Glutamatergic neuron (in vitro differentiated cells): Measurements from ENCODE around the gene KCNH2. TPM values are rescaled to one million over a fixed set of nuclear protein-coding genes. Genes with fewer than 3 reads are reported as not detected.
"Not testable (repeated sequence)": the region's sequence is repeated elsewhere in the genome, so short reads cannot be mapped to it uniquely, and the experiment has no call there.

Experiments
- DNase-seq: peaks from one replicate; pipeline ENCODE4 v3.0.0; 2022
- H3K27ac Mint-ChIP-seq: one replicate; pipeline ENCODE4 v1.8.0; 2020; ENCODE audit warnings: mild to moderate bottlenecking, mixed read lengths, inconsistent platforms; ENCODE audit not compliant: unreplicated experiment
- H3K27me3 Mint-ChIP-seq: one replicate; pipeline ENCODE4 v1.8.0; 2020; ENCODE audit warnings: mild to moderate bottlenecking, moderate library complexity, mixed read lengths, inconsistent platforms; ENCODE audit not compliant: unreplicated experiment
- H3K36me3 Mint-ChIP-seq: one replicate; pipeline ENCODE4 v1.8.0; 2020; ENCODE audit warnings: mild to moderate bottlenecking, mixed read lengths, inconsistent platforms; ENCODE audit not compliant: unreplicated experiment
- H3K4me1 Mint-ChIP-seq: one replicate; pipeline ENCODE4 v1.8.0; 2020; ENCODE audit warnings: mild to moderate bottlenecking, low read depth, mixed read lengths, inconsistent platforms; ENCODE audit not compliant: unreplicated experiment
- H3K4me3 Mint-ChIP-seq: one replicate; pipeline ENCODE4 v1.8.0; 2020; ENCODE audit warnings: mild to moderate bottlenecking, mixed read lengths, inconsistent platforms; ENCODE audit not compliant: unreplicated experiment
- H3K9me3 Mint-ChIP-seq: one replicate; pipeline ENCODE4 v1.8.0; 2020; ENCODE audit warnings: mild to moderate bottlenecking, moderate library complexity, mixed read lengths, inconsistent platforms; ENCODE audit not compliant: unreplicated experiment
- CTCF ChIP-seq: fragments of 200-600 bp; sonication (generic); IDR thresholded peaks from one replicate; pipeline ENCODE4 v1.5.0; 2021; ENCODE audit not compliant: partially characterized antibody, unreplicated experiment
- long read RNA-seq: library from polyadenylated mRNA; unstranded; transcript quantifications from one replicate; pipeline ENCODE4 v2.0.0, GENCODE V29; 2020; ENCODE audit not compliant: unreplicated experiment
- total RNA-seq: library from RNA; stranded (reverse); fragmentation: NEBNext Ultra II Directional; extraction: Animal tissue kit (Norgen Biotek cat#: 25700); gene quantifications from one replicate; pipeline ENCODE4 v1.2.1, GENCODE V29; 2021; ENCODE audit not compliant: unreplicated experiment

Gene KCNH2
- total RNA-seq: 73.7 TPM
- long read RNA-seq, partial matches to known transcripts: 2 of 2 reads
- long read RNA-seq, other reads (novel, unspliced or antisense): 0 of 2 reads

- H3K4me3 Mint-ChIP-seq: peak within 1 kb of the TSS; percentile 99
- H3K27me3 Mint-ChIP-seq: peaks cover 22% of the 10 kb centered on the region
- peak within 1 kb of the TSS; percentile 99 for H3K27ac Mint-ChIP-seq
- peak; percentile 85 for DNase-seq
- peaks cover 27% of the 10 kb centered on the region for H3K4me1 Mint-ChIP-seq
- TF ChIP-seq CTCF: no peak
- H3K9me3 Mint-ChIP-seq: peaks cover 27% of the 10 kb centered on the region
- no peaks in the 10 kb centered on the region for H3K36me3 Mint-ChIP-seq
These were observed at the start of gene KCNH2 for GRCh38 chr7:150978126-150978789. KCNH2 (minus strand) TSS chr7:150978321; CDS start chr7:150977913, 408 bp downstream.

- Mint-ChIP-seq H3K9me3 (peaks cover 19% of the 10 kb centered on the region), H3K27ac (peak overlapping the region; percentile 97), H3K4me1 (peaks cover 26% of the 10 kb centered on the region), H3K27me3 (peaks cover 20% of the 10 kb centered on the region), H3K4me3 (peak overlapping the region; percentile 93)
- not testable (repeated sequence) for H3K36me3 Mint-ChIP-seq, DNase-seq
These were observed 49.6 kb upstream of the KCNH2 start for GRCh38 chr7:151027728-151028130.

GRCh38 chr7:151026771-151027727 lies 48.9 kb upstream of the KCNH2 start:
- not testable (repeated sequence) for DNase-seq, H3K36me3 Mint-ChIP-seq
- H3K27ac Mint-ChIP-seq: peak overlapping the region; percentile 97
- peak overlapping the region; percentile 93 for H3K4me3 Mint-ChIP-seq
- peaks cover 20% of the 10 kb centered on the region for H3K27me3 Mint-ChIP-seq
- peaks cover 27% of the 10 kb centered on the region for H3K4me1 Mint-ChIP-seq
- peaks cover 20% of the 10 kb centered on the region for H3K9me3 Mint-ChIP-seq

- Mint-ChIP-seq H3K4me3 (peak overlapping the region; percentile 11), H3K27me3 (peaks cover 14% of the 10 kb centered on the region)
- DNase-seq: no peak
These were observed 48.0 kb upstream of the KCNH2 start for GRCh38 chr7:151025924-151026671.

GRCh38 chr7:151024435-151025056 lies 46.4 kb upstream of the KCNH2 start, which contains the start of gene ATG9B:
ATG9B (minus strand) TSS chr7:151024494; CDS start chr7:151024423, 71 bp downstream.
- H3K4me1 Mint-ChIP-seq: peaks cover 42% of the 10 kb centered on the region
- H3K27me3 Mint-ChIP-seq: peaks cover 23% of the 10 kb centered on the region
- no peaks in the 10 kb centered on the region for H3K36me3 Mint-ChIP-seq
- H3K27ac Mint-ChIP-seq: peak within 1 kb of the TSS; percentile 60
- no peak for TF ChIP-seq CTCF
- no peak for DNase-seq
- H3K4me3 Mint-ChIP-seq: peak within 1 kb of the TSS; percentile 72
- H3K9me3 Mint-ChIP-seq: peaks cover 27% of the 10 kb centered on the region

More at GRCh38 chr7:151025924-151026671, 48.0 kb upstream of the KCNH2 start:
- Mint-ChIP-seq H3K9me3 (peaks cover 18% of the 10 kb centered on the region), H3K4me1 (peaks cover 29% of the 10 kb centered on the region), H3K27ac (peak overlapping the region; percentile 14), H3K36me3 (no peaks in the 10 kb centered on the region)
- TF ChIP-seq CTCF: no peak
